CD14-positive monocyte (primary cell): ENCODE results near the gene SHB. TPM values are rescaled to one million over a fixed set of nuclear protein-coding genes. Genes with fewer than 3 reads are reported as not detected.
A peak's percentile ranks its signal among the peaks of the same experiment; 100 is the strongest.

ENCODE experiments used
- DNase-seq, 3 donors: peaks; one replicate each; pipeline ENCODE4 v3.0.0-alpha.2; 2011 to 2022
- H2AFZ ChIP-seq: 2 replicates; pipeline ENCODE4 v1.6.0; 2012; ENCODE audit warnings: mild to moderate bottlenecking, low read depth, low read length, inconsistent platforms; ENCODE audit not compliant: insufficient read depth, poor library complexity, severe bottlenecking
- H3K27ac ChIP-seq, 2 donors: 1 replicate in 1 of 2; 2 replicates in 1 of 2; pipeline ENCODE4 v1.5.1; 2012 to 2013; ENCODE audit warnings: low read length in 2 of 2, control low read depth in 1 of 2, inconsistent platforms in 1 of 2, low read depth in 1 of 2, mild to moderate bottlenecking in 1 of 2
- H3K27me3 ChIP-seq, 2 donors: one replicate each; pipeline versions ENCODE4 v1.6.0 to v1.6.1; 2011 to 2013; ENCODE audit warnings: low read length in 2 of 2; ENCODE audit not compliant: control insufficient read depth in 2 of 2, insufficient read depth in 2 of 2
- H3K36me3 ChIP-seq, 2 donors: replicated peaks in 1 of 2; 1 replicate in 1 of 2; 2 replicates in 1 of 2; pipeline versions ENCODE4 v1.5.1 to v1.6.1; 2012 to 2013; ENCODE audit warnings: low read length in 2 of 2, control low read depth in 1 of 2, inconsistent platforms in 1 of 2, mild to moderate bottlenecking in 1 of 2; ENCODE audit not compliant: insufficient read depth in 2 of 2, control insufficient read depth in 1 of 2
- H3K4me1 ChIP-seq, 2 donors: 1 replicate in 1 of 2; 2 replicates in 1 of 2; pipeline versions ENCODE4 v1.5.1 to v1.6.1; 2012 to 2013; ENCODE audit warnings: low read length in 2 of 2, control low read depth in 1 of 2, inconsistent platforms in 1 of 2, mild to moderate bottlenecking in 1 of 2, moderate library complexity in 1 of 2; ENCODE audit not compliant: insufficient read depth in 2 of 2, control insufficient read depth in 1 of 2
- H3K4me2 ChIP-seq: replicated peaks from 2 replicates; pipeline ENCODE3; 2012; ENCODE audit warnings: low read length, moderate library complexity, mild to moderate bottlenecking; ENCODE audit not compliant: poor library complexity, severe bottlenecking; ENCODE audit errors: extremely low read depth
- H3K4me3 ChIP-seq, 3 experiments: fragments of 200-600 bp in 1 of 3; sonication (generic) in 1 of 3; replicated peaks in 1 of 3; 1 replicate in 2 of 3; 2 replicates in 1 of 3; pipeline ENCODE4 v1.5.1; 2011 to 2013; ENCODE audit warnings: low read length in 3 of 3, mild to moderate bottlenecking in 3 of 3, control low read depth in 2 of 3, low read depth in 2 of 3, inconsistent platforms in 1 of 3, moderate library complexity in 1 of 3
- H3K79me2 ChIP-seq: 2 replicates; pipeline ENCODE4 v1.6.0; 2012; ENCODE audit warnings: mild to moderate bottlenecking, control low read depth, inconsistent platforms, low read length, moderate library complexity; ENCODE audit not compliant: insufficient read depth
- H3K9ac ChIP-seq: 2 replicates; pipeline ENCODE4 v1.6.0; 2017; ENCODE audit warnings: low read length, mild to moderate bottlenecking; ENCODE audit not compliant: insufficient read depth, poor library complexity, severe bottlenecking
- H3K9me3 ChIP-seq, 2 donors: replicated peaks in 1 of 2; 1 replicate in 1 of 2; 2 replicates in 1 of 2; pipeline versions ENCODE4 v1.5.1 to v1.6.1; 2012 to 2013; ENCODE audit warnings: low read length in 2 of 2, control low read depth in 1 of 2; ENCODE audit not compliant: control insufficient read depth in 1 of 2, insufficient read depth in 1 of 2
- H4K20me1 ChIP-seq: 2 replicates; pipeline ENCODE4 v1.6.0; 2012; ENCODE audit warnings: mild to moderate bottlenecking, low read length, control low read depth, moderate library complexity; ENCODE audit not compliant: insufficient read depth
- H3K27ac Mint-ChIP-seq, 7 donors: one replicate each; pipeline ENCODE4 v1.8.0; 2020; ENCODE audit warnings: mild to moderate bottlenecking in 7 of 7, mixed read lengths in 7 of 7, moderate library complexity in 6 of 7, inconsistent platforms in 2 of 7
- H3K27me3 Mint-ChIP-seq, 3 donors: one replicate each; pipeline ENCODE4 v1.8.0; 2021 to 2022; ENCODE audit warnings: low read depth in 3 of 3, mild to moderate bottlenecking in 3 of 3, mixed read lengths in 3 of 3, moderate library complexity in 3 of 3, inconsistent platforms in 1 of 3
- H3K36me3 Mint-ChIP-seq, 2 donors: one replicate each; pipeline ENCODE4 v1.8.0; 2020; ENCODE audit warnings: mixed read lengths in 2 of 2, inconsistent platforms in 1 of 2, mild to moderate bottlenecking in 1 of 2
- H3K4me1 Mint-ChIP-seq: one replicate; pipeline ENCODE4 v1.8.0; 2020; ENCODE audit warnings: mild to moderate bottlenecking, mixed read lengths
- H3K4me3 Mint-ChIP-seq, 2 donors: one replicate each; pipeline ENCODE4 v1.8.0; 2020; ENCODE audit warnings: mild to moderate bottlenecking in 2 of 2, mixed read lengths in 2 of 2, moderate library complexity in 1 of 2
- H3K9me3 Mint-ChIP-seq, 7 donors: one replicate each; pipeline ENCODE4 v1.8.0; 2020 to 2022; ENCODE audit warnings: mixed read lengths in 7 of 7, mild to moderate bottlenecking in 6 of 7, moderate library complexity in 6 of 7, inconsistent platforms in 2 of 7
- CTCF ChIP-seq: fragments of 200-600 bp; IDR thresholded peaks from one replicate; pipeline ENCODE4 v1.8.0; 2022; ENCODE audit warnings: antibody characterized with exemption, mild to moderate bottlenecking
- WGBS: methylation state at CpG from one replicate; pipeline ENCODE4 v1.1.5; 2013; ENCODE audit warnings: missing lambda C conversion rate; ENCODE audit not compliant: insufficient coverage; 5-methylcytosine and 5-hydroxymethylcytosine counted together
- intact Hi-C, 2 donors: fragments of 100-400 bp; cut with micrococcal nuclease; formaldehyde crosslinking; loops; one replicate each; pipeline versions ENCODE4 v1.15.0 to v1.15.1; 2023
- polyA plus RNA-seq, 3 donors: library from polyadenylated mRNA; depleted of rRNA in 1 of 3; unstranded in 2 of 3; stranded (reverse) in 1 of 3; fragments of 300-500 nt in 2 of 3; fragments of >200 nt in 1 of 3; fragmentation: Illumina TruSeq in 2 of 3; gene quantifications; 1 replicate in 2 of 3; 2 replicates in 1 of 3; pipeline ENCODE4 v1.2.3, GENCODE V29; 2012 to 2021

Gene SHB
- polyA plus RNA-seq, 3 donors = 0.27 to 1.3 (median 0.31) TPM

GRCh38 chr9:37995961-37996818 is 72.8 kb downstream of the SHB start:
- peak in 1 of 3 donors; percentile 10 for DNase-seq
- peaks cover 68% of the 10 kb centered on the region in 2 donors for H3K4me1 ChIP-seq
- no peaks in the 10 kb centered on the region for H3K9me3 ChIP-seq
- H3K9me3 Mint-ChIP-seq = no peaks in the 10 kb centered on the region
- peaks cover 75% of the 10 kb centered on the region for H3K4me1 Mint-ChIP-seq
- no peak overlapping the region for H3K9ac ChIP-seq
- H4K20me1 ChIP-seq = no peaks in the 10 kb centered on the region
- intact Hi-C loops = loop anchor here in 1 of 2 donors (2.0 kb wide), 1 partner anchor 13 kb away; no protein-coding TSS in a partner anchor
- no peak overlapping the region for H3K4me3 Mint-ChIP-seq
- TF ChIP-seq CTCF = no peak
- H2AFZ ChIP-seq = no peak overlapping the region
- H3K79me2 ChIP-seq = no peaks in the 10 kb centered on the region
- H3K27ac ChIP-seq = peak overlapping the region in 1 of 2 donors; percentile 97
- peak overlapping the region; percentile 53 for H3K4me2 ChIP-seq
- H3K27ac Mint-ChIP-seq = peak overlapping the region; percentile 97 to 99 (median 99)
- no peaks in the 10 kb centered on the region for H3K36me3 ChIP-seq
- H3K36me3 Mint-ChIP-seq = peaks cover 0 to 6% of the 10 kb centered on the region in 2 donors
- 90% methylated on average over 3 of the region's 5 CpGs for WGBS
- peaks cover 0 to 1% (median 0%) of the 10 kb centered on the region in 3 donors for H3K27me3 Mint-ChIP-seq
- H3K4me3 ChIP-seq = peak overlapping the region in 1 of 3 experiments; percentile 41
- no peaks in the 10 kb centered on the region for H3K27me3 ChIP-seq

GRCh38 chr9:37995348-37995737 is 73.7 kb downstream of the SHB start:
- Mint-ChIP-seq H3K27me3 (peaks cover 0 to 1% (median 0%) of the 10 kb centered on the region in 3 donors), H3K4me1 (peaks cover 79% of the 10 kb centered on the region), H3K27ac (peak overlapping the region; percentile 97 to 99 (median 99)), H3K4me3 (peak overlapping the region; percentile 66 to 83), H3K36me3 (peaks cover 0 to 2% of the 10 kb centered on the region in 2 donors), H3K9me3 (no peaks in the 10 kb centered on the region)
- Histone ChIP-seq H3K4me2 (peak overlapping the region; percentile 53), H3K4me3 (peak overlapping the region in 1 of 3 experiments; percentile 41), H3K27ac (peak overlapping the region; percentile 85 to 97), H3K9ac (peak overlapping the region; percentile 75), H3K79me2 (no peaks in the 10 kb centered on the region), H3K4me1 (peaks cover 74 to 75% of the 10 kb centered on the region in 2 donors), H3K27me3 (no peaks in the 10 kb centered on the region), H2AFZ (no peak overlapping the region), H3K9me3 (no peaks in the 10 kb centered on the region), H4K20me1 (no peaks in the 10 kb centered on the region), H3K36me3 (no peaks in the 10 kb centered on the region)
- intact Hi-C loops = loop anchor here in 1 of 2 donors (2.0 kb wide), 1 partner anchor 13 kb away; no protein-coding TSS in a partner anchor
- no peak for TF ChIP-seq CTCF
- peak in 1 of 3 donors; percentile 37 for DNase-seq
- 20% methylated on average over 1 of the region's 6 CpGs for WGBS
